Measurements from ENCODE around the gene SGO1.

Gene SGO1

GRCh38 chr3:20197775-20198174 lies 11.8 kb upstream of the SGO1 start:
- peak; percentile 58 for FAIRE-seq
- TF ChIP-seq POLR2AphosphoS5 (IDR thresholded peaks at IDR 0.05; ENCODE audit: low read depth, low read length) (no peak), TAF1 (IDR thresholded peaks at IDR 0.05; ENCODE audit: borderline replicate concordance, low read depth, low read length) (no peak), POLR2A (IDR thresholded peaks at IDR 0.05; ENCODE audit: low read depth, low read length) (no peak)
- no peak for DNase-seq (ENCODE audit: insufficient read length)

- no peak for DNase-seq (ENCODE audit: insufficient read length)
- TF ChIP-seq POLR2AphosphoS5 (IDR thresholded peaks at IDR 0.05; ENCODE audit: low read depth, low read length) = no peak
- no peak for FAIRE-seq
These were observed 8.9 kb upstream of the SGO1 start for GRCh38 chr3:20194793-20195460.

- DNase-seq (ENCODE audit: insufficient read length) (no peak), FAIRE-seq (no peak)
- TF ChIP-seq TAF1 (IDR thresholded peaks at IDR 0.05; ENCODE audit: borderline replicate concordance, low read depth, low read length) (no peak), POLR2AphosphoS5 (IDR thresholded peaks at IDR 0.05; ENCODE audit: low read depth, low read length) (no peak), POLR2A (IDR thresholded peaks at IDR 0.05; ENCODE audit: low read depth, low read length) (no peak)
These were observed 5.0 kb upstream of the SGO1 start for GRCh38 chr3:20190991-20191390.

- FAIRE-seq (no peak), DNase-seq (ENCODE audit: insufficient read length) (no peak)
These were observed 596 bp upstream of the SGO1 start for GRCh38 chr3:20186600-20187004.

GRCh38 chr3:20185331-20185678 lies 701 bp downstream of the SGO1 start:
- TF ChIP-seq POLR2AphosphoS5 (IDR thresholded peaks at IDR 0.05; ENCODE audit: low read depth, low read length) = no peak
- TF ChIP-seq TAF1 (IDR thresholded peaks at IDR 0.05; ENCODE audit: borderline replicate concordance, low read depth, low read length) = no peak
- TF ChIP-seq POLR2A (IDR thresholded peaks at IDR 0.05; ENCODE audit: low read depth, low read length) = no peak
- FAIRE-seq = peak; percentile 69
- DNase-seq (ENCODE audit: insufficient read length) = no peak

More at GRCh38 chr3:20186600-20187004, 596 bp upstream of the SGO1 start:
- TF ChIP-seq TAF1 (IDR thresholded peaks at IDR 0.05; ENCODE audit: borderline replicate concordance, low read depth, low read length) (no peak), POLR2A (IDR thresholded peaks at IDR 0.05; ENCODE audit: low read depth, low read length) (no peak)

- no peak for DNase-seq (ENCODE audit: insufficient read length)
- no peak for TF ChIP-seq POLR2AphosphoS5 (IDR thresholded peaks at IDR 0.05; ENCODE audit: low read depth, low read length)
- TF ChIP-seq TAF1 (IDR thresholded peaks at IDR 0.05; ENCODE audit: borderline replicate concordance, low read depth, low read length) = no peak
- TF ChIP-seq POLR2A (IDR thresholded peaks at IDR 0.05; ENCODE audit: low read depth, low read length) = no peak
- FAIRE-seq = no peak
These were observed 3.8 kb downstream of the SGO1 start for GRCh38 chr3:20182206-20182605.

- TF ChIP-seq POLR2A (IDR thresholded peaks at IDR 0.05; ENCODE audit: low read depth, low read length) (no peak), TAF1 (IDR thresholded peaks at IDR 0.05; ENCODE audit: borderline replicate concordance, low read depth, low read length) (no peak), POLR2AphosphoS5 (IDR thresholded peaks at IDR 0.05; ENCODE audit: low read depth, low read length) (no peak)
- FAIRE-seq (no peak), DNase-seq (ENCODE audit: insufficient read length) (no peak)
These were observed 4.7 kb downstream of the SGO1 start for GRCh38 chr3:20181276-20181675.

GRCh38 chr3:20173844-20174410 lies 12.1 kb downstream of the SGO1 start:
- TF ChIP-seq POLR2A (IDR thresholded peaks at IDR 0.05; ENCODE audit: low read depth, low read length) (no peak), POLR2AphosphoS5 (IDR thresholded peaks at IDR 0.05; ENCODE audit: low read depth, low read length) (no peak), TAF1 (IDR thresholded peaks at IDR 0.05; ENCODE audit: borderline replicate concordance, low read depth, low read length) (no peak)
- DNase-seq (ENCODE audit: insufficient read length) (no peak), FAIRE-seq (no peak)

- FAIRE-seq (no peak), DNase-seq (ENCODE audit: insufficient read length) (no peak)
- no peak for TF ChIP-seq TAF1 (IDR thresholded peaks at IDR 0.05; ENCODE audit: borderline replicate concordance, low read depth, low read length)
- TF ChIP-seq POLR2AphosphoS5 (IDR thresholded peaks at IDR 0.05; ENCODE audit: low read depth, low read length) = no peak
- TF ChIP-seq POLR2A (IDR thresholded peaks at IDR 0.05; ENCODE audit: low read depth, low read length) = no peak
These were observed 24.3 kb downstream of the SGO1 start for GRCh38 chr3:20161714-20162113.

- TF ChIP-seq TAF1 (IDR thresholded peaks at IDR 0.05; ENCODE audit: borderline replicate concordance, low read depth, low read length) (no peak), POLR2AphosphoS5 (IDR thresholded peaks at IDR 0.05; ENCODE audit: low read depth, low read length) (no peak), POLR2A (IDR thresholded peaks at IDR 0.05; ENCODE audit: low read depth, low read length) (no peak)
- DNase-seq (ENCODE audit: insufficient read length) (no peak), FAIRE-seq (no peak)
These were observed 25.8 kb downstream of the SGO1 start for GRCh38 chr3:20160230-20160629.

GRCh38 chr3:20154928-20155327 lies 31.1 kb downstream of the SGO1 start:
- TF ChIP-seq POLR2A (IDR thresholded peaks at IDR 0.05; ENCODE audit: low read depth, low read length) (no peak), TAF1 (IDR thresholded peaks at IDR 0.05; ENCODE audit: borderline replicate concordance, low read depth, low read length) (no peak), POLR2AphosphoS5 (IDR thresholded peaks at IDR 0.05; ENCODE audit: low read depth, low read length) (no peak)
- no peak for DNase-seq (ENCODE audit: insufficient read length)
- FAIRE-seq = no peak

GRCh38 chr3:20154078-20154477 lies 31.9 kb downstream of the SGO1 start:
- FAIRE-seq (no peak), DNase-seq (ENCODE audit: insufficient read length) (no peak)
- TF ChIP-seq POLR2A (IDR thresholded peaks at IDR 0.05; ENCODE audit: low read depth, low read length) (no peak), TAF1 (IDR thresholded peaks at IDR 0.05; ENCODE audit: borderline replicate concordance, low read depth, low read length) (no peak), POLR2AphosphoS5 (IDR thresholded peaks at IDR 0.05; ENCODE audit: low read depth, low read length) (no peak)
